Measurements from ENCODE around the gene PDE9A.

PDE9A gene

DNA sequence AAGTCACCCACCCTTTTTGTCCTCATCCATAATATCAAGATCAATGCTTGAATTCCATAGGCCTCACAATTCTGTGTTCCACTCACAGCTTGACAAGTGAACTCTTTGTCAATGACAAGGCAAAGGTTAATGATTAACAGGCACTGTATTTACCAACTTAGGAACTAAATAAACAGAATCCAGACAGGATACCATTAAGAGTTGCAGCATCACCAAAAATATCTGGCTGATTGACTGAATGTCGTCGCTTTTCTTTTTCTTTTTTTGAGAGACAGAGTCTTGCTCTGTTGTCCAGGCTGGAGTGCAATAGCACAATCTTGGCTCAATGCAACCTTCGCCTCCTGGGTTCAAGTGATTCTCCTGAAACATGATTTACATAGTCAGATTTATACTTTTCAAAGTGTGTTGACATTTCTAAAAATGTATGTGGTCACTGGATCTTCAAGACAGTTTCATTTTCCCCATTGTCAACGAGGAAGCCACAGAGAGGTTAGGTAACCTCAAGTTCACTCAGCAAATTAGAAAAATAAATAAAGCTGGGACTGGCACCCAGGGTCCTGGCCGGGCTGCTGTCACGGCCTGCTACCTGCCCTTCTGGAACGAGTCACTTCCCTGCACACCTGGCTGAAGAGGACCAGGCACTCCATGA is 81.0 kb downstream of the PDE9A start:
- Histone ChIP-seq H4K20me1 (ENCODE audit: insufficient read depth, low read length) (no peaks in the 10 kb centered on the region), H3K27ac (ENCODE audit: low read length) (no peak overlapping the region), H3K4me3 (ENCODE audit: low read length) (no peak overlapping the region), H2AFZ (ENCODE audit: low read length) (no peak overlapping the region), H3K36me3 (replicated peaks; ENCODE audit: insufficient read depth, low read length) (no peaks in the 10 kb centered on the region), H3K9me2 (replicated peaks; ENCODE audit: insufficient read depth, low read length) (no peaks in the 10 kb centered on the region), H3K27me3 (replicated peaks; ENCODE audit: insufficient read depth, low read length) (peaks cover 96% of the 10 kb centered on the region), H3K4me1 (ENCODE audit: low read length) (peaks cover 16% of the 10 kb centered on the region), H3K9ac (ENCODE audit: low read length) (no peak overlapping the region), H3K4me2 (ENCODE audit: low read depth, low read length) (peak overlapping the region; percentile 37; the same call in 1 of the 2 replicates), H3F3A (ENCODE audit: insufficient read depth, low read length) (no peaks in the 10 kb centered on the region), H3K9me3 (replicated peaks; ENCODE audit: insufficient read depth, low read length) (no peaks in the 10 kb centered on the region), H3K79me2 (ENCODE audit: low read length) (no peaks in the 10 kb centered on the region)
- TF ChIP-seq EZH2phosphoT487 (IDR thresholded peaks at IDR 0.05; ENCODE audit: low read length) = no peak
- TF ChIP-seq, protein P1, sequence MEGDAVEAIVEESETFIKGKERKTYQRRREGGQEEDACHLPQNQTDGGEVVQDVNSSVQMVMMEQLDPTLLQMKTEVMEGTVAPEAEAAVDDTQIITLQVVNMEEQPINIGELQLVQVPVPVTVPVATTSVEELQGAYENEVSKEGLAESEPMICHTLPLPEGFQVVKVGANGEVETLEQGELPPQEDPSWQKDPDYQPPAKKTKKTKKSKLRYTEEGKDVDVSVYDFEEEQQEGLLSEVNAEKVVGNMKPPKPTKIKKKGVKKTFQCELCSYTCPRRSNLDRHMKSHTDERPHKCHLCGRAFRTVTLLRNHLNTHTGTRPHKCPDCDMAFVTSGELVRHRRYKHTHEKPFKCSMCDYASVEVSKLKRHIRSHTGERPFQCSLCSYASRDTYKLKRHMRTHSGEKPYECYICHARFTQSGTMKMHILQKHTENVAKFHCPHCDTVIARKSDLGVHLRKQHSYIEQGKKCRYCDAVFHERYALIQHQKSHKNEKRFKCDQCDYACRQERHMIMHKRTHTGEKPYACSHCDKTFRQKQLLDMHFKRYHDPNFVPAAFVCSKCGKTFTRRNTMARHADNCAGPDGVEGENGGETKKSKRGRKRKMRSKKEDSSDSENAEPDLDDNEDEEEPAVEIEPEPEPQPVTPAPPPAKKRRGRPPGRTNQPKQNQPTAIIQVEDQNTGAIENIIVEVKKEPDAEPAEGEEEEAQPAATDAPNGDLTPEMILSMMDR (IDR thresholded peaks at IDR 0.05; ENCODE audit: low read length) = no peak
- DNase-seq = peak; percentile 82

DNA sequence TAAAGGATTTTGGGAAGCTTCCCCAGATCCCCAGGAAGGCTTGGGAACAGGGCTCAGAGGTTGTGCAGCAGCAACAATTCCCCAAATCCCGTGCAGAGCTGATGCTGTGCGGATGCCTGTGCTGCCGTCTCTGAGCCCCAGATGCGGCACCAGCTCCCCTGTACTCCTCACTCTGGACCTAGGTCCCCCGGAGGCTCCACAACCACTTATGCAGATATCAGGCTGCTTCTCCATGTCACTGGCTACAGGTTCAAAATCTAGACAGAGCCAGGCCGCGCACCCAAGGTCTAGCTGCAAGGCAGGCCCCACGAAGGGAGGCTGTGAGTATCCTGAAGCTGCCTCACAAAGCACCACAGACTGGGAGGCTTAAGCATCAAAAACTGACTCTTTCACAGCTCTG is 81.6 kb downstream of the PDE9A start:
- H3K9ac ChIP-seq (ENCODE audit: low read length) = no peak overlapping the region
- H3K9me3 ChIP-seq (replicated peaks; ENCODE audit: insufficient read depth, low read length) = no peaks in the 10 kb centered on the region
- peaks cover 16% of the 10 kb centered on the region for H3K4me1 ChIP-seq (ENCODE audit: low read length)
- no peaks in the 10 kb centered on the region for H3F3A ChIP-seq (ENCODE audit: insufficient read depth, low read length)
- H3K27ac ChIP-seq (ENCODE audit: low read length) = no peak overlapping the region
- no peak overlapping the region for H3K4me3 ChIP-seq (ENCODE audit: low read length)
- no peaks in the 10 kb centered on the region for H3K36me3 ChIP-seq (replicated peaks; ENCODE audit: insufficient read depth, low read length)
- H3K9me2 ChIP-seq (replicated peaks; ENCODE audit: insufficient read depth, low read length) = no peaks in the 10 kb centered on the region
- no peak overlapping the region for H2AFZ ChIP-seq (ENCODE audit: low read length)
- no peak for DNase-seq
- H3K4me2 ChIP-seq (ENCODE audit: low read depth, low read length) = peak overlapping the region; percentile 37; the same call in 1 of the 2 replicates
- H3K27me3 ChIP-seq (replicated peaks; ENCODE audit: insufficient read depth, low read length) = peaks cover 96% of the 10 kb centered on the region
- H4K20me1 ChIP-seq (ENCODE audit: insufficient read depth, low read length) = no peaks in the 10 kb centered on the region
- no peaks in the 10 kb centered on the region for H3K79me2 ChIP-seq (ENCODE audit: low read length)
- TF ChIP-seq EZH2phosphoT487 (IDR thresholded peaks at IDR 0.05; ENCODE audit: low read length) (no peak), EZH2 (optimal IDR thresholded peaks at IDR 0.05; ENCODE audit: low read depth, low read length) (no peak)
- TF ChIP-seq, protein P1 (IDR thresholded peaks at IDR 0.05; ENCODE audit: low read length) = no peak

DNA sequence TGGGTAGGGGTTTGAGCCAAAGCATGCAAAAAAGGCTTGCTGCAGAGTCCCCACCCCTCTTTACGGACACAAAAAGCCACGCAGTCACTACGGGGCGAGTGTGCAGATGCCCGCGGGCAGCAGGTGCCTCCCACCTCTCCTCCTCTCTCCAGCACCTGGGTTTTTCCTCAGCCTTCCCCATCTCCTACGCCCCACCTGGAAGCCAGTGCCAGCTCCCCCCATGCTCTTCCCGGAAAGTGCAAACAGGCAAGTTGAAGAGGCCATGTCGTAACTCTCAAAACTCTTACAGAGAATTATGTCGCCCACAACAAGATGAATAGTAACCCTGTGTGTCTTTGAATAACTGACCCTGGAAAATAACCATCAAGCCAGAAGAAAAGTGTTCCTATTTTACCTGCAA is 82.5 kb downstream of the PDE9A start:
- Histone ChIP-seq H3K27me3 (replicated peaks; ENCODE audit: insufficient read depth, low read length) (peaks cover 96% of the 10 kb centered on the region), H3K9ac (ENCODE audit: low read length) (no peak overlapping the region), H3K4me1 (ENCODE audit: low read length) (peaks cover 16% of the 10 kb centered on the region), H3F3A (ENCODE audit: insufficient read depth, low read length) (no peaks in the 10 kb centered on the region), H3K9me3 (replicated peaks; ENCODE audit: insufficient read depth, low read length) (no peaks in the 10 kb centered on the region), H2AFZ (ENCODE audit: low read length) (no peak overlapping the region), H3K36me3 (replicated peaks; ENCODE audit: insufficient read depth, low read length) (no peaks in the 10 kb centered on the region), H3K9me2 (replicated peaks; ENCODE audit: insufficient read depth, low read length) (no peaks in the 10 kb centered on the region), H3K4me2 (ENCODE audit: low read depth, low read length) (no peak overlapping the region), H3K79me2 (ENCODE audit: low read length) (no peaks in the 10 kb centered on the region), H3K4me3 (ENCODE audit: low read length) (no peak overlapping the region), H3K27ac (ENCODE audit: low read length) (no peak overlapping the region), H4K20me1 (ENCODE audit: insufficient read depth, low read length) (no peaks in the 10 kb centered on the region)
- no peak for DNase-seq
- TF ChIP-seq, protein P1 (IDR thresholded peaks at IDR 0.05; ENCODE audit: low read length) = no peak
- TF ChIP-seq EZH2phosphoT487 (IDR thresholded peaks at IDR 0.05; ENCODE audit: low read length) (no peak), EZH2 (optimal IDR thresholded peaks at IDR 0.05; ENCODE audit: low read depth, low read length) (no peak)
